K562 (cell line): Measurements from ENCODE around the gene MARCHF5. TPM values are rescaled to one million over a fixed set of nuclear protein-coding genes. Genes with fewer than 3 reads are reported as not detected.

Experiments used
- CREB1 ChIP-seq, 2 experiments: sonication (generic) in 1 of 2; formaldehyde crosslinking in 1 of 2; IDR thresholded peaks; 2 replicates each; pipeline versions ENCODE4 v1.6.1 to v1.8.0; 2012 to 2022; ENCODE audit warnings: inconsistent platforms in 1 of 2, mild to moderate bottlenecking in 1 of 2, missing genetic modification reagents in 1 of 2, moderate library complexity in 1 of 2
- CXXC5 ChIP-seq: fragments of 250-450 bp; sonication (Bioruptor Pico); IDR thresholded peaks from 2 replicates; pipeline ENCODE4 v1.8.0; 2022; ENCODE audit warnings: inconsistent platforms, mild to moderate bottlenecking, moderate library complexity
- FOXJ3 ChIP-seq: sonication (generic); formaldehyde crosslinking; IDR thresholded peaks from 2 replicates; pipeline ENCODE4 v1.4.0; 2020; ENCODE audit warnings: mild to moderate bottlenecking, missing genetic modification reagents
- JUND ChIP-seq, 2 experiments: IDR thresholded peaks; 2 replicates in 1 of 2; 3 replicates in 1 of 2; pipeline ENCODE4 v1.6.1; 2011; ENCODE audit warnings: borderline replicate concordance in 2 of 2, low read depth in 2 of 2, low read length in 2 of 2, improper control_type of control experiment in 1 of 2, missing biosample characterization in 1 of 2, missing genetic modification characterization in 1 of 2, missing genetic modification reagents in 1 of 2
- MIER1 ChIP-seq: fragments of 450-650 bp; IDR thresholded peaks from 2 replicates; pipeline ENCODE4 v1.6.1; 2016; ENCODE audit warnings: antibody characterized with exemption, mild to moderate bottlenecking, low read depth
- NELFE ChIP-seq: IDR thresholded peaks from 2 replicates; pipeline ENCODE4 v1.6.1; 2011; ENCODE audit warnings: mild to moderate bottlenecking; ENCODE audit not compliant: insufficient read depth, insufficient read length
- ZNF175 ChIP-seq: fragments of 200-800 bp; sonication (Bioruptor generic); IDR thresholded peaks from 2 replicates; pipeline ENCODE4 v1.6.1; 2016; ENCODE audit warnings: low read depth, mild to moderate bottlenecking, missing genetic modification characterization, missing compliant biosample characterization
- ZNF717 ChIP-seq: fragments of 250-450 bp; sonication (Bioruptor Pico); IDR thresholded peaks from 2 replicates; pipeline ENCODE4 v1.5.0; 2021
- polyA plus RNA-seq, 8 experiments: library from polyadenylated mRNA; depleted of rRNA in 4 of 8; stranded (reverse) in 5 of 8; unstranded in 3 of 8; fragments of >200 nt; fragmentation: Nextera tagmentation in 2 of 8; fragmentation: Illumina TruSeq in 1 of 8; extraction: Ambion mirVana in 2 of 8; extraction: Trizol in 1 of 8; gene quantifications; 2 replicates each; pipeline versions ENCODE4 v1.2.1 to v1.2.3, GENCODE V29; 2011 to 2014; ENCODE audit warnings: inconsistent platforms in 1 of 8, missing spikeins in 1 of 8
- total RNA-seq, 7 experiments: library from RNA; depleted of rRNA in 6 of 7; stranded (reverse); fragments of >200 nt in 6 of 7; fragmentation: Illumina TruSeq in 2 of 7; extraction: Trizol in 2 of 7; gene quantifications; 2 replicates each; pipeline versions ENCODE4 v1.2.1 to v1.2.3, GENCODE V29; 2011 to 2021; ENCODE audit warnings: low replicate concordance in 1 of 7
- TF ChIP-seq, protein P1 (sequence below): sonication (generic); formaldehyde crosslinking; IDR thresholded peaks from 2 replicates; pipeline ENCODE4 v1.8.0; 2022; ENCODE audit warnings: missing genetic modification reagents, mild to moderate bottlenecking, moderate library complexity, borderline replicate concordance
- TF ChIP-seq, protein P2 (sequence below): fragments of 200-800 bp; sonication (Bioruptor generic); IDR thresholded peaks from 2 replicates; pipeline ENCODE4 v1.6.1; 2017; ENCODE audit warnings: missing genetic modification characterization, missing compliant biosample characterization
- TF ChIP-seq, protein P3 (sequence below), 2 experiments: IDR thresholded peaks in 1 of 2; conservative IDR thresholded peaks in 1 of 2; 2 replicates each; pipeline ENCODE4 v1.6.1; 2016; ENCODE audit warnings: low read depth in 2 of 2, mild to moderate bottlenecking in 1 of 2, missing compliant biosample characterization in 1 of 2, missing genetic modification characterization in 1 of 2, moderate library complexity in 1 of 2
- TF ChIP-seq, protein P4 (sequence below), 2 experiments: fragments of 450-650 bp; IDR thresholded peaks; 2 replicates each; pipeline ENCODE4 v1.6.1; 2018; ENCODE audit warnings: mild to moderate bottlenecking in 2 of 2, low read depth in 1 of 2; ENCODE audit not compliant: partially characterized antibody in 2 of 2
- TF ChIP-seq, protein P5 (sequence below), 3 experiments: fragments of 200-800 bp in 1 of 3; sonication (Bioruptor generic) in 1 of 3; sonication (generic) in 1 of 3; formaldehyde crosslinking in 1 of 3; IDR thresholded peaks; 2 replicates each; pipeline versions ENCODE4 v1.6.1 to v1.8.0; 2016 to 2022; ENCODE audit warnings: mild to moderate bottlenecking in 2 of 3, missing compliant biosample characterization in 2 of 3, missing genetic modification characterization in 2 of 3, missing genetic modification reagents in 1 of 3

The MARCHF5 gene
- total and polyA plus RNA-seq, 9 of the 15 experiments (the other 6 are each of a cell fraction or from before 2014, with no cell fraction given), result 3.4 to 27.2 (median 11.5) TPM

DNA sequence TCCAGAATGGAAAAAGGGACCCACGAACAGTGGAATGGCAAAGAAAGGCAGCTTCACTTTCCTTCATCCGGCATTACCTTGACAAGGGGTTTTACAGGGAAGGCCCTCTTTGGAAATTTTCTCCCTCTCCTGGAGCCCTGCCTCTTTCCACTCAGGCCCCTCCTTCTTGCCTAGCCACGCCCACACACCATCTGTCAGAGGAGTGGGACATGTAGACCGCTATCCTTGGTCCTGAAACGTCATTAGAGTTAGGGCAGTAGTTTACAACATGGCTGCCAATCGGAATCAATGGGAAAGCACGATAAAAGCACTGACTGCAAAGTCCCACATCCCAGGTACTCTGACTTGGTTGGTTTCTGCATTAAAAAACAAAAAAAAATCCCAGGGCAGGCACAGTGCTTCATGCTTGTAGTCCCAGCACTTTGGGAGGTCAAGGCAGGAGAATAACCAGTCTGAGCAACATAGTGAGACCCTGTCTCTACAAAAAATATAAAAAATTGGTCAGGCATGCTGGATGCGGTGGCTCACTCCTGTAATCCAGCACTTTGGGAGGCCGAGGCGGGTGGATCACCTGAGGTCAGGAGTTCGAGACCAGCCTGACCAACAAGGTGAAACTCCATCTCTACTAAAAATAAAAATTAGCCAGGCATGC lies 96.4 kb downstream of the MARCHF5 start (continued):
- TF ChIP-seq, protein P1, sequence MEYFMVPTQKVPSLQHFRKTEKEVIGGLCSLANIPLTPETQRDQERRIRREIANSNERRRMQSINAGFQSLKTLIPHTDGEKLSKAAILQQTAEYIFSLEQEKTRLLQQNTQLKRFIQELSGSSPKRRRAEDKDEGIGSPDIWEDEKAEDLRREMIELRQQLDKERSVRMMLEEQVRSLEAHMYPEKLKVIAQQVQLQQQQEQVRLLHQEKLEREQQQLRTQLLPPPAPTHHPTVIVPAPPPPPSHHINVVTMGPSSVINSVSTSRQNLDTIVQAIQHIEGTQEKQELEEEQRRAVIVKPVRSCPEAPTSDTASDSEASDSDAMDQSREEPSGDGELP (CRISPR knock-in tag), result peak; percentile 77
- TF ChIP-seq, protein P2, sequence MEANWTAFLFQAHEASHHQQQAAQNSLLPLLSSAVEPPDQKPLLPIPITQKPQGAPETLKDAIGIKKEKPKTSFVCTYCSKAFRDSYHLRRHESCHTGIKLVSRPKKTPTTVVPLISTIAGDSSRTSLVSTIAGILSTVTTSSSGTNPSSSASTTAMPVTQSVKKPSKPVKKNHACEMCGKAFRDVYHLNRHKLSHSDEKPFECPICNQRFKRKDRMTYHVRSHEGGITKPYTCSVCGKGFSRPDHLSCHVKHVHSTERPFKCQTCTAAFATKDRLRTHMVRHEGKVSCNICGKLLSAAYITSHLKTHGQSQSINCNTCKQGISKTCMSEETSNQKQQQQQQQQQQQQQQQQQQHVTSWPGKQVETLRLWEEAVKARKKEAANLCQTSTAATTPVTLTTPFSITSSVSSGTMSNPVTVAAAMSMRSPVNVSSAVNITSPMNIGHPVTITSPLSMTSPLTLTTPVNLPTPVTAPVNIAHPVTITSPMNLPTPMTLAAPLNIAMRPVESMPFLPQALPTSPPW, result peak; percentile 52
- TF ChIP-seq NELFE (no peak), CXXC5 (0 out of 2 replicates have a peak, but pooled peaks have one; percentile 13), ZNF175 (peak; percentile 61; the same call in 1 of the 2 replicates), MIER1 (peak; percentile 98), FOXJ3 (no peak), CREB1 (IDR thresholded peaks at IDR 0.05) (peak; percentile 69), CREB1 (CRISPR knock-in tag; IDR thresholded peaks at IDR 0.05) (peak; percentile 79), ZNF717 (CRISPR knock-in tag) (no peak), JUND (IDR thresholded peaks at IDR 0.05; ENCODE audit: borderline replicate concordance, low read depth, low read length) (0 out of 2 replicates have a peak, but pooled peaks have one; percentile 34), JUND (tag; IDR thresholded peaks at IDR 0.05; ENCODE audit: borderline replicate concordance, low read depth, low read length) (peak; percentile 55; the same call in 1 of the 3 replicates)
- TF ChIP-seq, protein P3, sequence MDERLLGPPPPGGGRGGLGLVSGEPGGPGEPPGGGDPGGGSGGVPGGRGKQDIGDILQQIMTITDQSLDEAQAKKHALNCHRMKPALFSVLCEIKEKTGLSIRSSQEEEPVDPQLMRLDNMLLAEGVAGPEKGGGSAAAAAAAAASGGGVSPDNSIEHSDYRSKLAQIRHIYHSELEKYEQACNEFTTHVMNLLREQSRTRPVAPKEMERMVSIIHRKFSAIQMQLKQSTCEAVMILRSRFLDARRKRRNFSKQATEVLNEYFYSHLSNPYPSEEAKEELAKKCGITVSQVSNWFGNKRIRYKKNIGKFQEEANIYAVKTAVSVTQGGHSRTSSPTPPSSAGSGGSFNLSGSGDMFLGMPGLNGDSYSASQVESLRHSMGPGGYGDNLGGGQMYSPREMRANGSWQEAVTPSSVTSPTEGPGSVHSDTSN (CRISPR knock-in tag; IDR thresholded peaks at IDR 0.05; ENCODE audit: low read depth), result peak; percentile 61
- TF ChIP-seq, protein P3 (tag; conservative IDR thresholded peaks at IDR 0.05; ENCODE audit: low read depth), result peak; percentile 90
- TF ChIP-seq, protein P4, sequence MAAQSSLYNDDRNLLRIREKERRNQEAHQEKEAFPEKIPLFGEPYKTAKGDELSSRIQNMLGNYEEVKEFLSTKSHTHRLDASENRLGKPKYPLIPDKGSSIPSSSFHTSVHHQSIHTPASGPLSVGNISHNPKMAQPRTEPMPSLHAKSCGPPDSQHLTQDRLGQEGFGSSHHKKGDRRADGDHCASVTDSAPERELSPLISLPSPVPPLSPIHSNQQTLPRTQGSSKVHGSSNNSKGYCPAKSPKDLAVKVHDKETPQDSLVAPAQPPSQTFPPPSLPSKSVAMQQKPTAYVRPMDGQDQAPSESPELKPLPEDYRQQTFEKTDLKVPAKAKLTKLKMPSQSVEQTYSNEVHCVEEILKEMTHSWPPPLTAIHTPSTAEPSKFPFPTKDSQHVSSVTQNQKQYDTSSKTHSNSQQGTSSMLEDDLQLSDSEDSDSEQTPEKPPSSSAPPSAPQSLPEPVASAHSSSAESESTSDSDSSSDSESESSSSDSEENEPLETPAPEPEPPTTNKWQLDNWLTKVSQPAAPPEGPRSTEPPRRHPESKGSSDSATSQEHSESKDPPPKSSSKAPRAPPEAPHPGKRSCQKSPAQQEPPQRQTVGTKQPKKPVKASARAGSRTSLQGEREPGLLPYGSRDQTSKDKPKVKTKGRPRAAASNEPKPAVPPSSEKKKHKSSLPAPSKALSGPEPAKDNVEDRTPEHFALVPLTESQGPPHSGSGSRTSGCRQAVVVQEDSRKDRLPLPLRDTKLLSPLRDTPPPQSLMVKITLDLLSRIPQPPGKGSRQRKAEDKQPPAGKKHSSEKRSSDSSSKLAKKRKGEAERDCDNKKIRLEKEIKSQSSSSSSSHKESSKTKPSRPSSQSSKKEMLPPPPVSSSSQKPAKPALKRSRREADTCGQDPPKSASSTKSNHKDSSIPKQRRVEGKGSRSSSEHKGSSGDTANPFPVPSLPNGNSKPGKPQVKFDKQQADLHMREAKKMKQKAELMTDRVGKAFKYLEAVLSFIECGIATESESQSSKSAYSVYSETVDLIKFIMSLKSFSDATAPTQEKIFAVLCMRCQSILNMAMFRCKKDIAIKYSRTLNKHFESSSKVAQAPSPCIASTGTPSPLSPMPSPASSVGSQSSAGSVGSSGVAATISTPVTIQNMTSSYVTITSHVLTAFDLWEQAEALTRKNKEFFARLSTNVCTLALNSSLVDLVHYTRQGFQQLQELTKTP (IDR thresholded peaks at IDR 0.05; ENCODE audit: low read depth in 1 of 2, partially characterized antibody in 2 of 2), result peak in 1 of 2 experiments; percentile 94
- TF ChIP-seq, protein P5, sequence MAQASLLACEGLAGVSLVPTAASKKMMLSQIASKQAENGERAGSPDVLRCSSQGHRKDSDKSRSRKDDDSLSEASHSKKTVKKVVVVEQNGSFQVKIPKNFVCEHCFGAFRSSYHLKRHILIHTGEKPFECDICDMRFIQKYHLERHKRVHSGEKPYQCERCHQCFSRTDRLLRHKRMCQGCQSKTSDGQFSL (CRISPR knock-in tag; IDR thresholded peaks at IDR 0.05), result no peak
- TF ChIP-seq, protein P5 (tag; IDR thresholded peaks at IDR 0.05), result no peak
